ENCODE data around the gene EPB41. TPM values are rescaled to one million over a fixed set of nuclear protein-coding genes. Genes with fewer than 3 reads are reported as not detected.

The EPB41 gene
- total and polyA plus RNA-seq, 2 experiments from 2014 or later = 26.8 to 112 TPM

DNA sequence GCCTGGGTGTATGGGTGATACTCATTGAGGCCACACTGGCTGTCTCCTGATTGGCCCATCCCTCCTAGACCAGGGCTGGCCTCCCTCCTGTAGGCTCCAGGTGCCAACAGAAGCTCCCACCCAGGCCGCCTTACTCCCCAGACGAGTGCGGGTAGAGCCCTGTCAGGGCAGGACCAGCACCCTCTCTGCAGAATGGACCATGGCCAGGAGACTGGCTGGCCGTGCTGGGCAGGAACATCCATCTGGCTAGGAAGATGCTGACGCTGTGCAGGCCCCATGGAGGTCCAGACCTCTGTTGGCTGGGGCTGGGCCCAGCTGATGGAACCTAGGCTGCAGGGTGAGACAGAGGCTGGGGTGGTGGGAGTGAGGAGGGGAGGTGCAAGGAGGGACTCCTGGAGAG lies 25.0 kb upstream of the EPB41 start:
- peaks cover 16% of the 10 kb centered on the region; the same call in 1 of the 2 replicates for H3K27me3 ChIP-seq (ENCODE audit: insufficient read depth)
- H3K9me3 Mint-ChIP-seq = no peaks in the 10 kb centered on the region; the same call in 2 of the 3 replicates
- H3F3A ChIP-seq (replicated peaks; ENCODE audit: low read depth) = peaks cover 11% of the 10 kb centered on the region
- no peak overlapping the region for H2AFZ ChIP-seq
- peaks cover 20% of the 10 kb centered on the region for H3K4me1 ChIP-seq (ENCODE audit: insufficient read depth)
- TF ChIP-seq EZH2phosphoT487 (IDR thresholded peaks at IDR 0.05; ENCODE audit: unreplicated experiment) (no peak), NANOG (IDR thresholded peaks at IDR 0.05; ENCODE audit: borderline replicate concordance) (no peak), CREB1 (CRISPR knock-in tag; IDR thresholded peaks at IDR 0.05; ENCODE audit: low read depth) (no peak), POLR2AphosphoS5 (IDR thresholded peaks at IDR 0.05; ENCODE audit: low read depth) (no peak), JUNB (IDR thresholded peaks at IDR 0.05; ENCODE audit: unreplicated experiment) (no peak), ZNF114 (CRISPR knock-in tag; IDR thresholded peaks at IDR 0.05) (no peak), ZNF331 (CRISPR knock-in tag; IDR thresholded peaks at IDR 0.05; ENCODE audit: low read depth) (no peak), EZH2 (IDR thresholded peaks at IDR 0.05; ENCODE audit: low read depth, unreplicated experiment) (no peak), STAT1 (IDR thresholded peaks at IDR 0.05; ENCODE audit: unreplicated experiment) (no peak)
- TF ChIP-seq, protein P1, sequence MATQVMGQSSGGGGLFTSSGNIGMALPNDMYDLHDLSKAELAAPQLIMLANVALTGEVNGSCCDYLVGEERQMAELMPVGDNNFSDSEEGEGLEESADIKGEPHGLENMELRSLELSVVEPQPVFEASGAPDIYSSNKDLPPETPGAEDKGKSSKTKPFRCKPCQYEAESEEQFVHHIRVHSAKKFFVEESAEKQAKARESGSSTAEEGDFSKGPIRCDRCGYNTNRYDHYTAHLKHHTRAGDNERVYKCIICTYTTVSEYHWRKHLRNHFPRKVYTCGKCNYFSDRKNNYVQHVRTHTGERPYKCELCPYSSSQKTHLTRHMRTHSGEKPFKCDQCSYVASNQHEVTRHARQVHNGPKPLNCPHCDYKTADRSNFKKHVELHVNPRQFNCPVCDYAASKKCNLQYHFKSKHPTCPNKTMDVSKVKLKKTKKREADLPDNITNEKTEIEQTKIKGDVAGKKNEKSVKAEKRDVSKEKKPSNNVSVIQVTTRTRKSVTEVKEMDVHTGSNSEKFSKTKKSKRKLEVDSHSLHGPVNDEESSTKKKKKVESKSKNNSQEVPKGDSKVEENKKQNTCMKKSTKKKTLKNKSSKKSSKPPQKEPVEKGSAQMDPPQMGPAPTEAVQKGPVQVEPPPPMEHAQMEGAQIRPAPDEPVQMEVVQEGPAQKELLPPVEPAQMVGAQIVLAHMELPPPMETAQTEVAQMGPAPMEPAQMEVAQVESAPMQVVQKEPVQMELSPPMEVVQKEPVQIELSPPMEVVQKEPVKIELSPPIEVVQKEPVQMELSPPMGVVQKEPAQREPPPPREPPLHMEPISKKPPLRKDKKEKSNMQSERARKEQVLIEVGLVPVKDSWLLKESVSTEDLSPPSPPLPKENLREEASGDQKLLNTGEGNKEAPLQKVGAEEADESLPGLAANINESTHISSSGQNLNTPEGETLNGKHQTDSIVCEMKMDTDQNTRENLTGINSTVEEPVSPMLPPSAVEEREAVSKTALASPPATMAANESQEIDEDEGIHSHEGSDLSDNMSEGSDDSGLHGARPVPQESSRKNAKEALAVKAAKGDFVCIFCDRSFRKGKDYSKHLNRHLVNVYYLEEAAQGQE (IDR thresholded peaks at IDR 0.05; ENCODE audit: unreplicated experiment) = no peak
- TF ChIP-seq, protein P2, sequence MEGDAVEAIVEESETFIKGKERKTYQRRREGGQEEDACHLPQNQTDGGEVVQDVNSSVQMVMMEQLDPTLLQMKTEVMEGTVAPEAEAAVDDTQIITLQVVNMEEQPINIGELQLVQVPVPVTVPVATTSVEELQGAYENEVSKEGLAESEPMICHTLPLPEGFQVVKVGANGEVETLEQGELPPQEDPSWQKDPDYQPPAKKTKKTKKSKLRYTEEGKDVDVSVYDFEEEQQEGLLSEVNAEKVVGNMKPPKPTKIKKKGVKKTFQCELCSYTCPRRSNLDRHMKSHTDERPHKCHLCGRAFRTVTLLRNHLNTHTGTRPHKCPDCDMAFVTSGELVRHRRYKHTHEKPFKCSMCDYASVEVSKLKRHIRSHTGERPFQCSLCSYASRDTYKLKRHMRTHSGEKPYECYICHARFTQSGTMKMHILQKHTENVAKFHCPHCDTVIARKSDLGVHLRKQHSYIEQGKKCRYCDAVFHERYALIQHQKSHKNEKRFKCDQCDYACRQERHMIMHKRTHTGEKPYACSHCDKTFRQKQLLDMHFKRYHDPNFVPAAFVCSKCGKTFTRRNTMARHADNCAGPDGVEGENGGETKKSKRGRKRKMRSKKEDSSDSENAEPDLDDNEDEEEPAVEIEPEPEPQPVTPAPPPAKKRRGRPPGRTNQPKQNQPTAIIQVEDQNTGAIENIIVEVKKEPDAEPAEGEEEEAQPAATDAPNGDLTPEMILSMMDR (conservative IDR thresholded peaks at IDR 0.05; ENCODE audit: low read depth in 2 of 2) = no peak
- TF ChIP-seq, protein P3, sequence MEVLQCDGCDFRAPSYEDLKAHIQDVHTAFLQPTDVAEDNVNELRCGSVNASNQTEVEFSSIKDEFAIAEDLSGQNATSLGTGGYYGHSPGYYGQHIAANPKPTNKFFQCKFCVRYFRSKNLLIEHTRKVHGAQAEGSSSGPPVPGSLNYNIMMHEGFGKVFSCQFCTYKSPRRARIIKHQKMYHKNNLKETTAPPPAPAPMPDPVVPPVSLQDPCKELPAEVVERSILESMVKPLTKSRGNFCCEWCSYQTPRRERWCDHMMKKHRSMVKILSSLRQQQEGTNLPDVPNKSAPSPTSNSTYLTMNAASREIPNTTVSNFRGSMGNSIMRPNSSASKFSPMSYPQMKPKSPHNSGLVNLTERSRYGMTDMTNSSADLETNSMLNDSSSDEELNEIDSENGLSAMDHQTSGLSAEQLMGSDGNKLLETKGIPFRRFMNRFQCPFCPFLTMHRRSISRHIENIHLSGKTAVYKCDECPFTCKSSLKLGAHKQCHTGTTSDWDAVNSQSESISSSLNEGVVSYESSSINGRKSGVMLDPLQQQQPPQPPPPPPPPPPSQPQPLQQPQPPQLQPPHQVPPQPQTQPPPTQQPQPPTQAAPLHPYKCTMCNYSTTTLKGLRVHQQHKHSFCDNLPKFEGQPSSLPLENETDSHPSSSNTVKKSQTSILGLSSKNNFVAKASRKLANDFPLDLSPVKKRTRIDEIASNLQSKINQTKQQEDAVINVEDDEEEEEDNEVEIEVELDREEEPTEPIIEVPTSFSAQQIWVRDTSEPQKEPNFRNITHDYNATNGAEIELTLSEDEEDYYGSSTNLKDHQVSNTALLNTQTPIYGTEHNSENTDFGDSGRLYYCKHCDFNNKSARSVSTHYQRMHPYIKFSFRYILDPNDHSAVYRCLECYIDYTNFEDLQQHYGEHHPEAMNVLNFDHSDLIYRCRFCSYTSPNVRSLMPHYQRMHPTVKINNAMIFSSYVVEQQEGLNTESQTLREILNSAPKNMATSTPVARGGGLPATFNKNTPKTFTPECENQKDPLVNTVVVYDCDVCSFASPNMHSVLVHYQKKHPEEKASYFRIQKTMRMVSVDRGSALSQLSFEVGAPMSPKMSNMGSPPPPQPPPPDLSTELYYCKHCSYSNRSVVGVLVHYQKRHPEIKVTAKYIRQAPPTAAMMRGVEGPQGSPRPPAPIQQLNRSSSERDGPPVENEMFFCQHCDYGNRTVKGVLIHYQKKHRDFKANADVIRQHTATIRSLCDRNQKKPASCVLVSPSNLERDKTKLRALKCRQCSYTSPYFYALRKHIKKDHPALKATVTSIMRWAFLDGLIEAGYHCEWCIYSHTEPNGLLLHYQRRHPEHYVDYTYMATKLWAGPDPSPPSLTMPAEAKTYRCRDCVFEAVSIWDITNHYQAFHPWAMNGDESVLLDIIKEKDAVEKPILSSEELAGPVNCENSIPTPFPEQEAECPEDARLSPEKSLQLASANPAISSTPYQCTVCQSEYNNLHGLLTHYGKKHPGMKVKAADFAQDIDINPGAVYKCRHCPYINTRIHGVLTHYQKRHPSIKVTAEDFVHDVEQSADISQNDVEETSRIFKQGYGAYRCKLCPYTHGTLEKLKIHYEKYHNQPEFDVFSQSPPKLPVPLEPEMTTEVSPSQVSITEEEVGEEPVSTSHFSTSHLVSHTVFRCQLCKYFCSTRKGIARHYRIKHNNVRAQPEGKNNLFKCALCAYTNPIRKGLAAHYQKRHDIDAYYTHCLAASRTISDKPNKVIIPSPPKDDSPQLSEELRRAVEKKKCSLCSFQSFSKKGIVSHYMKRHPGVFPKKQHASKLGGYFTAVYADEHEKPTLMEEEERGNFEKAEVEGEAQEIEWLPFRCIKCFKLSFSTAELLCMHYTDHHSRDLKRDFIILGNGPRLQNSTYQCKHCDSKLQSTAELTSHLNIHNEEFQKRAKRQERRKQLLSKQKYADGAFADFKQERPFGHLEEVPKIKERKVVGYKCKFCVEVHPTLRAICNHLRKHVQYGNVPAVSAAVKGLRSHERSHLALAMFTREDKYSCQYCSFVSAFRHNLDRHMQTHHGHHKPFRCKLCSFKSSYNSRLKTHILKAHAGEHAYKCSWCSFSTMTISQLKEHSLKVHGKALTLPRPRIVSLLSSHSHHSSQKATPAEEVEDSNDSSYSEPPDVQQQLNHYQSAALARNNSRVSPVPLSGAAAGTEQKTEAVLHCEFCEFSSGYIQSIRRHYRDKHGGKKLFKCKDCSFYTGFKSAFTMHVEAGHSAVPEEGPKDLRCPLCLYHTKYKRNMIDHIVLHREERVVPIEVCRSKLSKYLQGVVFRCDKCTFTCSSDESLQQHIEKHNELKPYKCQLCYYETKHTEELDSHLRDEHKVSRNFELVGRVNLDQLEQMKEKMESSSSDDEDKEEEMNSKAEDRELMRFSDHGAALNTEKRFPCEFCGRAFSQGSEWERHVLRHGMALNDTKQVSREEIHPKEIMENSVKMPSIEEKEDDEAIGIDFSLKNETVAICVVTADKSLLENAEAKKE (CRISPR knock-in tag; IDR thresholded peaks at IDR 0.05) = no peak
- TF ChIP-seq, protein P4, sequence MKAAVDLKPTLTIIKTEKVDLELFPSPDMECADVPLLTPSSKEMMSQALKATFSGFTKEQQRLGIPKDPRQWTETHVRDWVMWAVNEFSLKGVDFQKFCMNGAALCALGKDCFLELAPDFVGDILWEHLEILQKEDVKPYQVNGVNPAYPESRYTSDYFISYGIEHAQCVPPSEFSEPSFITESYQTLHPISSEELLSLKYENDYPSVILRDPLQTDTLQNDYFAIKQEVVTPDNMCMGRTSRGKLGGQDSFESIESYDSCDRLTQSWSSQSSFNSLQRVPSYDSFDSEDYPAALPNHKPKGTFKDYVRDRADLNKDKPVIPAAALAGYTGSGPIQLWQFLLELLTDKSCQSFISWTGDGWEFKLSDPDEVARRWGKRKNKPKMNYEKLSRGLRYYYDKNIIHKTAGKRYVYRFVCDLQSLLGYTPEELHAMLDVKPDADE (IDR thresholded peaks at IDR 0.05) = no peak
- DNase-seq (ENCODE audit: low spot score) = no peak
- H3K4me3 ChIP-seq = no peak overlapping the region
- H3K79me2 ChIP-seq (replicated peaks; ENCODE audit: insufficient read depth) = no peaks in the 10 kb centered on the region
- no peaks in the 10 kb centered on the region for H3K36me3 ChIP-seq (ENCODE audit: insufficient read depth)
- no peaks in the 10 kb centered on the region for H3K9me2 ChIP-seq (ENCODE audit: insufficient read depth)
- no peak for ATAC-seq
- peaks cover 28% of the 10 kb centered on the region for H3K4me1 Mint-ChIP-seq
- H3K27me3 Mint-ChIP-seq (ENCODE audit: insufficient read depth, low read depth, poor library complexity) = peaks cover 19% of the 10 kb centered on the region
- no peak overlapping the region for H3K27ac Mint-ChIP-seq
- no peak overlapping the region for H3K4me3 Mint-ChIP-seq
- H4K20me1 ChIP-seq (replicated peaks; ENCODE audit: insufficient read depth) = no peaks in the 10 kb centered on the region
- no peaks in the 10 kb centered on the region for H3K36me3 Mint-ChIP-seq (ENCODE audit: low read depth)
- H3K4me2 ChIP-seq = no peak overlapping the region
- no peak overlapping the region for H3K27ac ChIP-seq (ENCODE audit: low read depth)
